ENCODE data around the gene DNM1L.
"Not testable (repeated sequence)": the region's sequence is repeated elsewhere in the genome, so short reads cannot be mapped to it uniquely, and the experiment has no call there.

The DNM1L gene

GRCh38 chr12:32671930-32672780 is 6.9 kb upstream of the DNM1L start:
- Histone ChIP-seq H3K27me3 (ENCODE audit: insufficient read depth, low read length) (no peaks in the 10 kb centered on the region), H3K9me3 (ENCODE audit: low read length) (peaks cover 2% of the 10 kb centered on the region), H3K4me1 (ENCODE audit: insufficient read depth, low read length) (no peaks in the 10 kb centered on the region), H3K4me3 (ENCODE audit: low read length) (no peak overlapping the region), H3K36me3 (ENCODE audit: insufficient read depth, low read length) (no peaks in the 10 kb centered on the region), H2AFZ (ENCODE audit: low read depth, low read length) (no peak overlapping the region)

- no peaks in the 10 kb centered on the region for H3K9me3 ChIP-seq (ENCODE audit: low read length)
- peak overlapping the region; percentile 49 for H2AFZ ChIP-seq (ENCODE audit: low read depth, low read length)
- H3K4me1 ChIP-seq (ENCODE audit: insufficient read depth, low read length): peaks cover 11% of the 10 kb centered on the region
- H3K4me3 ChIP-seq (ENCODE audit: low read length): peak overlapping the region; percentile 100
- peaks cover 6% of the 10 kb centered on the region for H3K36me3 ChIP-seq (ENCODE audit: insufficient read depth, low read length)
- no peaks in the 10 kb centered on the region for H3K27me3 ChIP-seq (ENCODE audit: insufficient read depth, low read length)
Measured at GRCh38 chr12:32679920-32680237, 778 bp downstream of the DNM1L start.

- no peaks in the 10 kb centered on the region for H3K9me3 ChIP-seq (ENCODE audit: low read length)
- peak overlapping the region; percentile 100 for H3K4me3 ChIP-seq (ENCODE audit: low read length)
- peaks cover 11% of the 10 kb centered on the region for H3K4me1 ChIP-seq (ENCODE audit: insufficient read depth, low read length)
Measured at GRCh38 chr12:32680787-32681186, 1.7 kb downstream of the DNM1L start.

GRCh38 chr12:32681272-32681671 is 2.2 kb downstream of the DNM1L start:
- H2AFZ ChIP-seq (ENCODE audit: low read depth, low read length): no peak overlapping the region
- peaks cover 11% of the 10 kb centered on the region for H3K4me1 ChIP-seq (ENCODE audit: insufficient read depth, low read length)
- H3K4me3 ChIP-seq (ENCODE audit: low read length): peak overlapping the region; percentile 100
- H3K27me3 ChIP-seq (ENCODE audit: insufficient read depth, low read length): no peaks in the 10 kb centered on the region
- H3K9me3 ChIP-seq (ENCODE audit: low read length): no peaks in the 10 kb centered on the region
- H3K36me3 ChIP-seq (ENCODE audit: insufficient read depth, low read length): peaks cover 6% of the 10 kb centered on the region

More at GRCh38 chr12:32680787-32681186, 1.7 kb downstream of the DNM1L start:
- Histone ChIP-seq H2AFZ (ENCODE audit: low read depth, low read length) (no peak overlapping the region), H3K36me3 (ENCODE audit: insufficient read depth, low read length) (peaks cover 6% of the 10 kb centered on the region), H3K27me3 (ENCODE audit: insufficient read depth, low read length) (no peaks in the 10 kb centered on the region)

- H3K4me1 ChIP-seq (ENCODE audit: insufficient read depth, low read length): peaks cover 3% of the 10 kb centered on the region
- peaks cover 2% of the 10 kb centered on the region for H3K9me3 ChIP-seq (ENCODE audit: low read length)
- H3K4me3 ChIP-seq (ENCODE audit: low read length): no peak overlapping the region
- H3K36me3 ChIP-seq (ENCODE audit: insufficient read depth, low read length): peaks cover 6% of the 10 kb centered on the region
- H2AFZ ChIP-seq (ENCODE audit: low read depth, low read length): no peak overlapping the region
- H3K27me3 ChIP-seq (ENCODE audit: insufficient read depth, low read length): no peaks in the 10 kb centered on the region
Measured at GRCh38 chr12:32686340-32686739, 7.2 kb downstream of the DNM1L start.

- Histone ChIP-seq H3K4me3 (ENCODE audit: low read length) (no peak overlapping the region), H3K4me1 (ENCODE audit: insufficient read depth, low read length) (no peaks in the 10 kb centered on the region), H3K36me3 (ENCODE audit: insufficient read depth, low read length) (peaks cover 5% of the 10 kb centered on the region), H3K9me3 (ENCODE audit: low read length) (peaks cover 5% of the 10 kb centered on the region), H2AFZ (ENCODE audit: low read depth, low read length) (no peak overlapping the region), H3K27me3 (ENCODE audit: insufficient read depth, low read length) (no peaks in the 10 kb centered on the region)
Measured at GRCh38 chr12:32688786-32689185, 9.7 kb downstream of the DNM1L start.

- no peak overlapping the region for H3K4me3 ChIP-seq (ENCODE audit: low read length)
- H3K9me3 ChIP-seq (ENCODE audit: low read length): peaks cover 9% of the 10 kb centered on the region
- H3K36me3 ChIP-seq (ENCODE audit: insufficient read depth, low read length): no peaks in the 10 kb centered on the region
- no peaks in the 10 kb centered on the region for H3K27me3 ChIP-seq (ENCODE audit: insufficient read depth, low read length)
- H2AFZ ChIP-seq (ENCODE audit: low read depth, low read length): no peak overlapping the region
- no peaks in the 10 kb centered on the region for H3K4me1 ChIP-seq (ENCODE audit: insufficient read depth, low read length)
Measured at GRCh38 chr12:32690927-32691326, 11.8 kb downstream of the DNM1L start.

- H3K4me3 ChIP-seq (ENCODE audit: low read length): no peak overlapping the region
- H3K9me3 ChIP-seq (ENCODE audit: low read length): peaks cover 13% of the 10 kb centered on the region
- no peaks in the 10 kb centered on the region for H3K27me3 ChIP-seq (ENCODE audit: insufficient read depth, low read length)
Measured at GRCh38 chr12:32692358-32692757, 13.3 kb downstream of the DNM1L start.

GRCh38 chr12:32693036-32693435 is 13.9 kb downstream of the DNM1L start:
- Histone ChIP-seq H3K4me1 (ENCODE audit: insufficient read depth, low read length) (no peaks in the 10 kb centered on the region), H3K4me3 (ENCODE audit: low read length) (no peak overlapping the region), H3K27me3 (ENCODE audit: insufficient read depth, low read length) (no peaks in the 10 kb centered on the region), H2AFZ (ENCODE audit: low read depth, low read length) (no peak overlapping the region), H3K9me3 (ENCODE audit: low read length) (peaks cover 11% of the 10 kb centered on the region), H3K36me3 (ENCODE audit: insufficient read depth, low read length) (peaks cover 3% of the 10 kb centered on the region)

More at GRCh38 chr12:32692358-32692757, 13.3 kb downstream of the DNM1L start:
- H3K4me1 ChIP-seq (ENCODE audit: insufficient read depth, low read length): no peaks in the 10 kb centered on the region
- H2AFZ ChIP-seq (ENCODE audit: low read depth, low read length): no peak overlapping the region
- peaks cover 3% of the 10 kb centered on the region for H3K36me3 ChIP-seq (ENCODE audit: insufficient read depth, low read length)

- Histone ChIP-seq H2AFZ (ENCODE audit: low read depth, low read length) (no peak overlapping the region), H3K36me3 (ENCODE audit: insufficient read depth, low read length) (peaks cover 3% of the 10 kb centered on the region), H3K4me3 (ENCODE audit: low read length) (no peak overlapping the region), H3K9me3 (ENCODE audit: low read length) (peaks cover 11% of the 10 kb centered on the region), H3K27me3 (ENCODE audit: insufficient read depth, low read length) (no peaks in the 10 kb centered on the region), H3K4me1 (ENCODE audit: insufficient read depth, low read length) (no peaks in the 10 kb centered on the region)
Measured at GRCh38 chr12:32695787-32696186, 16.7 kb downstream of the DNM1L start.

GRCh38 chr12:32697445-32697844 is 18.3 kb downstream of the DNM1L start:
- no peaks in the 10 kb centered on the region for H3K4me1 ChIP-seq (ENCODE audit: insufficient read depth, low read length)
- no peaks in the 10 kb centered on the region for H3K27me3 ChIP-seq (ENCODE audit: insufficient read depth, low read length)
- no peak overlapping the region for H2AFZ ChIP-seq (ENCODE audit: low read depth, low read length)
- H3K4me3 ChIP-seq (ENCODE audit: low read length): no peak overlapping the region
- H3K9me3 ChIP-seq (ENCODE audit: low read length): peaks cover 11% of the 10 kb centered on the region
- H3K36me3 ChIP-seq (ENCODE audit: insufficient read depth, low read length): peaks cover 3% of the 10 kb centered on the region

- H3K9me3 ChIP-seq (ENCODE audit: low read length): peaks cover 11% of the 10 kb centered on the region
- peaks cover 7% of the 10 kb centered on the region for H3K36me3 ChIP-seq (ENCODE audit: insufficient read depth, low read length)
- H3K4me3 ChIP-seq (ENCODE audit: low read length): no peak overlapping the region
- H3K4me1 ChIP-seq (ENCODE audit: insufficient read depth, low read length): no peaks in the 10 kb centered on the region
- H2AFZ ChIP-seq (ENCODE audit: low read depth, low read length): no peak overlapping the region
- no peaks in the 10 kb centered on the region for H3K27me3 ChIP-seq (ENCODE audit: insufficient read depth, low read length)
Measured at GRCh38 chr12:32698285-32698684, 19.2 kb downstream of the DNM1L start.

GRCh38 chr12:32699437-32699836 is 20.3 kb downstream of the DNM1L start:
- H3K4me1 ChIP-seq (ENCODE audit: insufficient read depth, low read length); H3K4me3 ChIP-seq (ENCODE audit: low read length); H3K36me3 ChIP-seq (ENCODE audit: insufficient read depth, low read length); H3K27me3 ChIP-seq (ENCODE audit: insufficient read depth, low read length); H3K9me3 ChIP-seq (ENCODE audit: low read length); H2AFZ ChIP-seq (ENCODE audit: low read depth, low read length): not testable (repeated sequence)

- H3K9me3 ChIP-seq (ENCODE audit: low read length): no peaks in the 10 kb centered on the region
- no peak overlapping the region for H3K4me3 ChIP-seq (ENCODE audit: low read length)
- no peaks in the 10 kb centered on the region for H3K27me3 ChIP-seq (ENCODE audit: insufficient read depth, low read length)
- no peak overlapping the region for H2AFZ ChIP-seq (ENCODE audit: low read depth, low read length)
- peaks cover 13% of the 10 kb centered on the region for H3K36me3 ChIP-seq (ENCODE audit: insufficient read depth, low read length)
- no peaks in the 10 kb centered on the region for H3K4me1 ChIP-seq (ENCODE audit: insufficient read depth, low read length)
Measured at GRCh38 chr12:32702473-32702872, 23.4 kb downstream of the DNM1L start.

All from neuron (in vitro differentiated cells).